ENCODE results near the gene CDH12. TPM values are rescaled to one million over a fixed set of nuclear protein-coding genes. Genes with fewer than 3 reads are reported as not detected.

The CDH12 gene
- total RNA-seq, 4 donors from 2014 or later, result not detected

DNA sequence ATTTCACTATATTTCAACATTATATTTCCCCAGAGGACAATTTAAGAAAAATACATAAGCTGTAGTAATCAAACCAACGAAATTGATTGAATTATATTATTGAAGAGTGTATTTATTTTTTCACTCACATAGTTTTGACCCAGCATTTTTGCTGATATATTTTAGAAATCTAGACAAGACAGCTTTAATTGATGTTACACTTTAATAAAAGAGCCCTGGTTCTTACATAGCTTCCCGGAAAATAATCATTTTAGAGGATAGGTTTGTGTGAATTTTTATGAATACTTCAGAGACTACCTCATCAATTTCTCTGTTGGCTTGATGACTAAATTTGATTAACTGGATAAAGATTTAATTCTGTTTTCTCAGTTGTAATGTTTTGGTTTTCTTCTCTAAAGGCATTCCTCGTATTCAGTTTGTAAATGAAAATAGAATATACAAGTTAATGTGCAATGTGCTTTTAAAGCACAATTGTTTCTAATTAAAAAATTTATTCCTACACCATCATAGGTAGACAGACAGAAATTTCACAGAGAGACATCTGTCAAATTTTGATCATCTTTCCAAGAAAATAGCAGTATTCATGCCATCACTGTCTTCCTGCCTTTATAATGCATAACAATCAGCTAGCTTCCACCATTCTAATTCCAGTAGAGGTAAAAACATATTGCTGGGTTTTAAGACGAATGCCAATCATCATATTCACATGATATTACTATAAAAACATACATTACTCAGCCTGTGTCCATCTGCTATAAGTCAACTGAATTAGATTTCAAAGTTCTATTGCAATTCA, 441.4 kb downstream of the CDH12 start:
- TF ChIP-seq, protein P1, sequence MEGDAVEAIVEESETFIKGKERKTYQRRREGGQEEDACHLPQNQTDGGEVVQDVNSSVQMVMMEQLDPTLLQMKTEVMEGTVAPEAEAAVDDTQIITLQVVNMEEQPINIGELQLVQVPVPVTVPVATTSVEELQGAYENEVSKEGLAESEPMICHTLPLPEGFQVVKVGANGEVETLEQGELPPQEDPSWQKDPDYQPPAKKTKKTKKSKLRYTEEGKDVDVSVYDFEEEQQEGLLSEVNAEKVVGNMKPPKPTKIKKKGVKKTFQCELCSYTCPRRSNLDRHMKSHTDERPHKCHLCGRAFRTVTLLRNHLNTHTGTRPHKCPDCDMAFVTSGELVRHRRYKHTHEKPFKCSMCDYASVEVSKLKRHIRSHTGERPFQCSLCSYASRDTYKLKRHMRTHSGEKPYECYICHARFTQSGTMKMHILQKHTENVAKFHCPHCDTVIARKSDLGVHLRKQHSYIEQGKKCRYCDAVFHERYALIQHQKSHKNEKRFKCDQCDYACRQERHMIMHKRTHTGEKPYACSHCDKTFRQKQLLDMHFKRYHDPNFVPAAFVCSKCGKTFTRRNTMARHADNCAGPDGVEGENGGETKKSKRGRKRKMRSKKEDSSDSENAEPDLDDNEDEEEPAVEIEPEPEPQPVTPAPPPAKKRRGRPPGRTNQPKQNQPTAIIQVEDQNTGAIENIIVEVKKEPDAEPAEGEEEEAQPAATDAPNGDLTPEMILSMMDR (IDR thresholded peaks at IDR 0.05), result no peak
- no peak for DNase-seq (ENCODE audit: low spot score)
- no peak for ATAC-seq (ENCODE audit: low FRiP score)

DNA sequence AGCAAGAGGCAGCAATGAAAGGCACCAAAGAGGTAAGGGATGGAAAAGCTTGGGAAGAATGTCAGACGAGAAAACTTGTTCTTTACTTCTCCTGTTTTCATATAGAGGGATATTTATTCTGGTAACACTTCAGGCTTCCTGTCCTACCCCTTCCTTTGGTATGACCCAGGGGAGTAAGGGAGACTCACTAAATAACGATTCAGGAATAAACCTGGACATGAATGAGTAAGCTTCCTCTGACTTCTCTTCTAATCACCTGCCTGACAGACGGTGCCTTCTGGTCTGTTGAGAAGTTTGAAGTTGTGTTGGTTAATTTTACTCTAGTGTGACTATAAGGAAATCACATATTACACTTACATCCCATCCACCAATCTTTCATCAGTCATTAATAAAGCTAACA, 461.2 kb downstream of the CDH12 start:
- TF ChIP-seq, protein P1 (IDR thresholded peaks at IDR 0.05), result no peak
- no peak for DNase-seq (ENCODE audit: low spot score)
- no peak for ATAC-seq (ENCODE audit: low FRiP score)

DNA sequence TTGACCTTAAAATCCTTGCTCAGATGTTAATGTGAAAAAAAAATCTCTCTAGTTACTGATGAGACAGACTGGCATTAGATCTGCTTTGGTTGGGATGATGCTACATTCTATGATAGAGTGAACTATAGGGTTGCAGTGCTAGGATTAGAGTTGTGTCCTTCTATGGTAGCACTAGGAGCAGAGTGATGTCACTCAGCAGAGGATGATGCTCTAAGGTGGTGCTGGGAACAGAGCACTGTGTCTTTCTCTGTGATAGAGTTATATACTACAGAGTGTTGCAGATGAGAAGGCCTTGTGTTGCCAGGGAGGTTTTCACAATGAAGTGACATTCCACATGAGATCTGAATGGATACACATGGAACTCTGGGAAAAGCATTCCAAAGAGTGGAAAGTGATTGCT, 462.3 kb downstream of the CDH12 start:
- no peak for DNase-seq (ENCODE audit: low spot score)
- no peak for ATAC-seq (ENCODE audit: low FRiP score)
- TF ChIP-seq, protein P1 (IDR thresholded peaks at IDR 0.05), result no peak

DNA sequence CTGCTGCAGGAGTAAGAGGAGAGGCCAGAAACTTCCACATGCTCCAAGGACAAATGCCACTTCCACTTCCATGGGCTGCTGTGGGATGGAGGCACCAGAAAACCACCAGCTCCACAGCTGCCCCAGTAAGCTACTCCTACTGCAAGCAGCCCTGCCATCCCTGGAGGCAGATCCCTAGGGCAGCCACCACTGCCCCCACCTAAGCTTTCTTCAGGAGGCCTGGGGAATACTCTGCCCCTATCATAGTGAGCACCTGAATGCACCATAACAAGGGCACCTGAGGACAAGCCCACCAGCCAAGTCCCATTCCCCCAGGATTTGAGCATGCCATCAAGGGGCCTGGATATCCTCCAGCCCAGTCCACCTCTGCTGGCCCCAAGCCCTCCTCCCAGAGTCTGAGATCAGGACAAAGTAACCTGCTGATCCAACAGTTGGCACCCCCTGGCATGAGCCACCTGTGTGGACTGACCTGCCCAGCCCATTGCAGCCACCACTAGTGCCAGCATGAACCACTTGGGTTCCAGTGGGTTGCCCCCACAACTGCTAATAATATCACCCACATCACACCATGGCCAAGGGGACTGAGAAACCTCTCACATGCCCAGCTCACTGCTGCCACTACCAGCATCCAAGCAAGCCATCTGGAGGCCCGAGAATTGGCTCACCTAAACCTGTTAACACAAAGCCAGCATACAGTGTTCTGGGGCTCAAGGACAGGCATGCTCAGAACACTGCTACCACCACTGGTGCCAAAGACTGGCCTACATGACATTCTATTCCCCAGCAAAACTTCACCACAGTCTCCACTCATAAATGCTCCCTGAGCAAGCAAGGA, 480.1 kb downstream of the CDH12 start:
- DNase-seq (ENCODE audit: low spot score), result no peak
- no peak for ATAC-seq (ENCODE audit: low FRiP score)
- TF ChIP-seq, protein P1 (IDR thresholded peaks at IDR 0.05), result no peak

DNA sequence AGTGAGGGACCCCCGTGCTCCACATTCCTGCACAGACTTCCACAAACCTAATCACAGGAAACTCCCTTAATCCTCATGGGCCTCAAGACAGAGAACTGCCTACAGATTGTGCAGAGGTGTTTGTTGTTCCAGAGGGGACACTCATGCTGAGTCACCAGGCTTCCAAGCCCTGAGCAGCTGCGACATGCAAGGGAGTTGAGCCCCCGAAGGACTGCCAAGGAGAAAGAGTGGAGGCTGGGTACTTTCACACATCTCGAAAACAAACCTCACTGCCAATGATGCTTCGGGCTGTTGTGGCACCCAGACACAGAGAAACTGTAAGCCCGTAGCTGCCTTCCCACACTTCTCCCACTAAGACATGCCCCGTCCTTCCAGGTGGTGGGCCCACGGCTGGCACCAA, 480.8 kb downstream of the CDH12 start:
- DNase-seq (ENCODE audit: low spot score) (no peak), ATAC-seq (ENCODE audit: low FRiP score) (no peak)
- TF ChIP-seq, protein P1 (IDR thresholded peaks at IDR 0.05), result no peak

DNA sequence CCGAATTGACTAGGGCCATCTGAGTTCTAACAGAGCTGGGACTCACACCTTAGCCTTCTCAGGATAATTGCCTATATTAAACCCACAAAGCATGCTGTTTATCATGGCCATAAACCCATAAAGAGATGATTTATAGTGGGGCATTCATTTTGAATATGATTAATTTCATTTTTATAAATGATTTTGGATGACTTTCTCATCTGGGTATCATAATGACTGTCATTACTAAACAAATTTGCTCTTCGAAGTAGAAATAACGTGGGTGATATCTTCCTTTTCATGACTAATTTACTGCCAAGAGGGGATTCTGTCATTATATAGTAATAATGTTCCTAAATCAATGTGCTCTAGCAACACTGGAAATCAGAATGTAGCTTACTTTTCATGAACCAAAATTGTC, 498.2 kb downstream of the CDH12 start:
- DNase-seq (ENCODE audit: low spot score) (no peak), ATAC-seq (ENCODE audit: low FRiP score) (no peak)
- TF ChIP-seq, protein P1 (IDR thresholded peaks at IDR 0.05), result no peak
